K562 (cell line): ENCODE results near the gene KIF27. TPM values are rescaled to one million over a fixed set of nuclear protein-coding genes. Genes with fewer than 3 reads are reported as not detected.

ENCODE experiments used
- ATAC-seq: fragments of 200-7000 bp; cut with Tn5 transposase; 3 replicates; pipeline ENCODE4 v1.9.1; 2020; ENCODE audit warnings: moderate library complexity
- BruUV-seq: library from RNA; stranded (reverse); fragments of 400-500 nt; replicated peaks from 2 replicates; lab custom pipeline; 2021; lab: Mats Ljungman, UMichigan
- CTCF ChIA-PET: fragments of 300-600 bp; formaldehyde crosslinking; extraction: SDS; loops from one replicate; lab custom pipeline; 2021; ENCODE audit warnings: low intra/inter-chr PET ratio; lab: Yijun Ruan, JAX
- POLR2A ChIA-PET: fragments of 300-600, 350-650 bp; sonication (Branson Sonifier 250); formaldehyde crosslinking; extraction: SDS; loops from one replicate; lab custom pipeline; 2021; ENCODE audit warnings: antibody characterized with exemption, inconsistent platforms; lab: Yijun Ruan, JAX
- DNase-seq, 4 experiments: peaks; one replicate each; pipeline versions ENCODE4 v3.0.0 to v3.0.0-alpha.2; 2011 to 2018; ENCODE audit warnings: low spot score in 3 of 4, mixed read lengths in 3 of 4; ENCODE audit errors: extremely low read depth in 1 of 4
- FAIRE-seq: peaks from 2 replicates; lab custom pipeline; 2011; peaks lifted over from hg19 to GRCh38; lab: Jason Lieb, UNC
- H2AFZ ChIP-seq: 2 replicates; pipeline ENCODE4 v1.6.0; 2011; ENCODE audit warnings: low read depth, low read length, control low read depth, inconsistent platforms
- H3K27ac ChIP-seq: fragments of 200-600 bp; 3 replicates; pipeline ENCODE4 v1.8.0; 2011; ENCODE audit warnings: low read depth, mild to moderate bottlenecking, control low read depth, inconsistent platforms, low read length, moderate library complexity, mixed read lengths; ENCODE audit errors: extremely low read depth
- H3K27me3 ChIP-seq, 2 experiments: fragments of 300-600 bp in 1 of 2; 2 replicates in 1 of 2; 3 replicates in 1 of 2; pipeline versions ENCODE4 v1.6.0 to v1.8.0; 2011; ENCODE audit warnings: inconsistent platforms in 2 of 2, low read length in 2 of 2, mild to moderate bottlenecking in 1 of 2, mixed read lengths in 1 of 2, moderate library complexity in 1 of 2; ENCODE audit not compliant: control insufficient read depth in 2 of 2, insufficient read depth in 2 of 2
- H3K36me3 ChIP-seq: fragments of 300-600 bp; 3 replicates; pipeline ENCODE4 v1.8.0; 2011; ENCODE audit warnings: mild to moderate bottlenecking, low read length, inconsistent platforms; ENCODE audit not compliant: control insufficient read depth, insufficient read depth
- H3K4me1 ChIP-seq, 2 experiments: fragments of 200-600 bp in 1 of 2; replicated peaks in 1 of 2; 2 replicates in 1 of 2; 3 replicates in 1 of 2; pipeline versions ENCODE4 v1.5.1 to v1.8.0; 2011; ENCODE audit warnings: inconsistent platforms in 2 of 2, low read length in 2 of 2, mild to moderate bottlenecking in 1 of 2, mixed read lengths in 1 of 2, moderate library complexity in 1 of 2; ENCODE audit not compliant: control insufficient read depth in 2 of 2, insufficient read depth in 2 of 2
- H3K4me2 ChIP-seq: 2 replicates; pipeline ENCODE4 v1.6.1; 2011; ENCODE audit warnings: low read length, control low read depth, inconsistent platforms, mixed read lengths; ENCODE audit not compliant: insufficient read depth
- H3K4me3 ChIP-seq: fragments of 200-600 bp; sonication (generic), shearing (Covaris generic); 2 replicates; pipeline ENCODE4 v1.5.1; 2016; ENCODE audit warnings: control low read depth, inconsistent platforms
- H3K79me2 ChIP-seq: fragments of 200-600 bp; 3 replicates; pipeline ENCODE4 v1.8.0; 2011; ENCODE audit warnings: low read length, inconsistent platforms; ENCODE audit not compliant: control insufficient read depth, insufficient read depth
- H3K9ac ChIP-seq, 2 experiments: 2 replicates each; pipeline versions ENCODE4 v1.6.0 to v1.6.1; 2011; ENCODE audit warnings: low read depth in 2 of 2, low read length in 2 of 2, control low read depth in 1 of 2, inconsistent platforms in 1 of 2, mild to moderate bottlenecking in 1 of 2, mixed read lengths in 1 of 2; ENCODE audit not compliant: insufficient read depth in 1 of 2
- H3K9me1 ChIP-seq: one replicate; pipeline ENCODE4 v1.6.0; 2011; ENCODE audit warnings: inconsistent platforms, mild to moderate bottlenecking, low read length, moderate library complexity; ENCODE audit not compliant: control insufficient read depth, insufficient read depth
- H3K9me3 ChIP-seq: replicated peaks from 2 replicates; pipeline ENCODE4 v1.5.1; 2011; ENCODE audit warnings: low read depth, low read length, inconsistent platforms; ENCODE audit not compliant: control insufficient read depth, insufficient read depth
- H4K20me1 ChIP-seq: replicated peaks from 2 replicates; pipeline ENCODE4 v1.6.1; 2011; ENCODE audit warnings: low read length, inconsistent platforms, mixed read lengths; ENCODE audit not compliant: control insufficient read depth, insufficient read depth
- E2F4 ChIP-seq: sonication (generic); formaldehyde crosslinking; IDR thresholded peaks from 2 replicates; pipeline ENCODE4 v1.8.0; 2022; ENCODE audit warnings: mild to moderate bottlenecking, low read depth, missing genetic modification reagents
- JUNB ChIP-seq: fragments of 450-650 bp; formaldehyde crosslinking; conservative IDR thresholded peaks from 2 replicates; pipeline ENCODE4 v1.4.0; 2020; ENCODE audit warnings: mild to moderate bottlenecking
- PML ChIP-seq: IDR thresholded peaks from 2 replicates; pipeline ENCODE4 v1.6.1; 2012; ENCODE audit warnings: low read length, inconsistent platforms
- REST ChIP-seq, 2 experiments: fragments of 450-650 bp; formaldehyde crosslinking in 1 of 2; IDR thresholded peaks; 2 replicates each; pipeline versions ENCODE4 v1.4.0 to v1.6.1; 2014 to 2020; ENCODE audit warnings: mild to moderate bottlenecking in 2 of 2, borderline replicate concordance in 1 of 2, low read depth in 1 of 2
- THAP12 ChIP-seq: fragments of 250-450 bp; sonication (Bioruptor Pico); IDR thresholded peaks from 2 replicates; pipeline ENCODE4 v1.9.0; 2021; ENCODE audit warnings: mild to moderate bottlenecking, inconsistent platforms
- ZNF778 ChIP-seq: fragments of 450-650 bp; formaldehyde crosslinking; IDR thresholded peaks from 2 replicates; pipeline ENCODE4 v1.4.0; 2020; ENCODE audit warnings: mild to moderate bottlenecking, moderate library complexity
- WGBS: fragments of 100-300 bp; shearing (Covaris generic); methylation state at CpG from one replicate; pipeline ENCODE4 v1.1.6; 2016; ENCODE audit warnings: low coverage, mixed read lengths; ENCODE audit not compliant: insufficient coverage; ENCODE audit errors: missing lambda C conversion rate; 5-methylcytosine and 5-hydroxymethylcytosine counted together
- in situ Hi-C: fragments of 300-500 bp; cut with MboI; formaldehyde crosslinking; loops from 4 replicates; pipeline ENCODE4 v1.15.0; 2018; ENCODE audit warnings: inconsistent platforms, mixed read lengths
- intact Hi-C: fragments of 100-400 bp; cut with micrococcal nuclease; formaldehyde crosslinking; loops from 2 replicates; pipeline ENCODE4 v1.14.2; 2022
- polyA plus RNA-seq, 8 experiments: library from polyadenylated mRNA; depleted of rRNA in 4 of 8; stranded (reverse) in 5 of 8; unstranded in 3 of 8; fragments of >200 nt; fragmentation: Nextera tagmentation in 2 of 8; fragmentation: Illumina TruSeq in 1 of 8; extraction: Ambion mirVana in 2 of 8; extraction: Trizol in 1 of 8; gene quantifications; 2 replicates each; pipeline versions ENCODE4 v1.2.1 to v1.2.3, GENCODE V29; 2011 to 2014; ENCODE audit warnings: inconsistent platforms in 1 of 8, missing spikeins in 1 of 8
- total RNA-seq, 7 experiments: library from RNA; depleted of rRNA in 6 of 7; stranded (reverse); fragments of >200 nt in 6 of 7; fragmentation: Illumina TruSeq in 2 of 7; extraction: Trizol in 2 of 7; gene quantifications; 2 replicates each; pipeline versions ENCODE4 v1.2.1 to v1.2.3, GENCODE V29; 2011 to 2021; ENCODE audit warnings: low replicate concordance in 1 of 7

Gene KIF27
- total and polyA plus RNA-seq, 9 of the 15 experiments (the other 6 are each of a cell fraction or from before 2014, with no cell fraction given), result 0.32 to 2.4 (median 0.98) TPM

GRCh38 chr9:83940590-83941303, 19.5 kb upstream of the KIF27 start (continued):
- TF ChIP-seq E2F4 (CRISPR knock-in tag), result no peak
- no peak for TF ChIP-seq JUNB (CRISPR knock-in tag)
- no peak for TF ChIP-seq ZNF778 (CRISPR knock-in tag)

- CTCF ChIA-PET, result interaction anchor here (1.8 to 2.5 kb wide), 3 partner anchors 323 to 377 kb away, joined by 6 to 34 read pairs (median 10); no protein-coding TSS in a partner anchor
- ATAC-seq (peak; percentile 84), DNase-seq (peak; percentile 41 to 63 (median 52)), FAIRE-seq (peak; percentile 85)
- POLR2A ChIA-PET, result interaction anchor here (1.0 kb wide), 1 partner anchor 323 kb away, joined by 3 read pairs; no protein-coding TSS in a partner anchor
- no peaks in the 10 kb centered on the region for H3K79me2 ChIP-seq
- in situ Hi-C loops (loop anchor here (5.0 kb wide), 1 partner anchor 324 kb away; no protein-coding TSS in a partner anchor), intact Hi-C loops (loop anchor here (1.0 kb wide), 2 partner anchors 235 to 323 kb away; no protein-coding TSS in a partner anchor)
- H4K20me1 ChIP-seq, result no peaks in the 10 kb centered on the region
- peaks cover 46% of the 10 kb centered on the region; the same call in 1 of the 3 replicates for H3K36me3 ChIP-seq
- no peaks in the 10 kb centered on the region for H3K27me3 ChIP-seq
- H3K4me1 ChIP-seq, result no peaks in the 10 kb centered on the region
- H3K4me3 ChIP-seq, result no peak overlapping the region
- H3K27ac ChIP-seq, result no peak overlapping the region
- H3K9ac ChIP-seq, result no peak overlapping the region
- 7% methylated on average over 1 of the region's 1 CpG for WGBS
- no peaks in the 10 kb centered on the region for H3K9me1 ChIP-seq
- no peaks in the 10 kb centered on the region for H3K9me3 ChIP-seq
- BruUV-seq, result no TSS peak
- H3K4me2 ChIP-seq, result no peak overlapping the region
- H2AFZ ChIP-seq, result no peak overlapping the region
- TF ChIP-seq PML (no peak), THAP12 (CRISPR knock-in tag) (no peak), REST (IDR thresholded peaks at IDR 0.05; ENCODE audit: borderline replicate concordance) (peak; percentile 52; the same call in 1 of the 2 replicates), REST (CRISPR knock-in tag; IDR thresholded peaks at IDR 0.05; ENCODE audit: low read depth) (no peak)
Measured at GRCh38 chr9:83937861-83938455, 16.7 kb upstream of the KIF27 start.
